GM21360 (cell line): ENCODE results near the gene SMCHD1.
"Not testable (repeated sequence)": the region's sequence is repeated elsewhere in the genome, so short reads cannot be mapped to it uniquely, and the experiment has no call there.

ENCODE experiments used
- ATAC-seq: cut with Tn5 transposase; IDR thresholded peaks from one replicate; pipeline ENCODE4 v1.9.1; 2021; ENCODE audit warnings: mild to moderate bottlenecking, moderate library complexity; ENCODE audit not compliant: unreplicated experiment

Gene SMCHD1

GRCh38 chr18:2656981-2657512, 1.5 kb downstream of the SMCHD1 start:
- no peak for ATAC-seq

- no peak for ATAC-seq
Measured at GRCh38 chr18:2657788-2658458, 2.4 kb downstream of the SMCHD1 start.

DNA sequence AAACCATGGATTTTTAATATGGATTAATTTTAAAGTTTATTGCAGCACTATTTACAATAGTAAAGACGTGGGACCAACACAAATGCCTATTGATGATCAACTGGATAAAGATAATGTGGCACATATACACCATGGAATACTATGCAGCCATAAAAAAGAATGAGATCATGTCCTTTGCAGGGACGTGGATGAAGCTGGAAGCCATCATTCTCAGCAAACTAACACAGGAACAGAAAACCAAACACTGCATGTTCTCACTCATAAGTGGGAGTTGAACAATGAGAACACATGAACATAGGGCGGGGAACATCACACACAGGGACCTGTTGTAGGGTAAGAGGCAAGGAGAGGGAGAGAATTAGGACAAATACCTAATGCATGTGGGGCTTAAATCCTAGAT, 5.3 kb downstream of the SMCHD1 start:
- ATAC-seq = not testable (repeated sequence)

DNA sequence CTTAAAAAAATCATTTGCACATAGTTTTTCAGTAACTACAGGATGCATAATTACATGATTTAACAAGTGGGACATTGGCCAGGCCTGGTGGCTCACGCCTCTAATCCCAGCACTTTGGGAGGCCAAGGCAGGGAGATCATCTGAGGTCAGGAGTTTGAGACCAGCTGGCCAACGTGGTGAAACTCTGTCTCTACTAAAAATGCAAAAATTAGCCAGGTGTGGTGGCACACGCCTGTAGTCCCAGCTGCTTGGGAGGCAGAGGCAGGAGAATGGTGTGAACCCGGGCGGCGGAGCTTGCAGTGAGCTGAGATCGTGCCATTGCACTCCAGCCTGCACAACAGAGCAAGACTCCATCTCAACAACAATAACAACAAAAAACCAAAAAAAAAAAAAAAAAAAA, 6.8 kb downstream of the SMCHD1 start:
- ATAC-seq = not testable (repeated sequence)

DNA sequence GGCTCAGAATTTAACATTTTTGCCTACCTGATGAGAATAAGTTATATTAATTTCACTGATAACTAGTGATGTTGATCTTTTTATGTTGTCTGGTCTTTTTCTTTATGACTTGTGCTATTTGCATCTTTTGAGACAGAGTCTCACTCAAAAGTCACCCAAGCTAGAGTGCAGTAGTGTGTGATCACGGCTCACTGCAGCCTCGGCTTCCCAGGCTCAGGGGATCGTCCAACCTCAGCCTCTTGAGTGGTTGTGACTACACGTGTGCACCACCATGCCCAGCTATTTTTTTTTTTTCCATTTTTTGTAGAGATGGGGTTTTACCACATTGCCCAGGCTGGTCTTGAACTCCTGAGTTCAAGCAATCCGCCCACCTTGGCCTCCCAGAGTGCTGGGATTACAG, 7.5 kb downstream of the SMCHD1 start:
- no peak for ATAC-seq

GRCh38 chr18:2672410-2672809, 16.9 kb downstream of the SMCHD1 start:
- no peak for ATAC-seq

DNA sequence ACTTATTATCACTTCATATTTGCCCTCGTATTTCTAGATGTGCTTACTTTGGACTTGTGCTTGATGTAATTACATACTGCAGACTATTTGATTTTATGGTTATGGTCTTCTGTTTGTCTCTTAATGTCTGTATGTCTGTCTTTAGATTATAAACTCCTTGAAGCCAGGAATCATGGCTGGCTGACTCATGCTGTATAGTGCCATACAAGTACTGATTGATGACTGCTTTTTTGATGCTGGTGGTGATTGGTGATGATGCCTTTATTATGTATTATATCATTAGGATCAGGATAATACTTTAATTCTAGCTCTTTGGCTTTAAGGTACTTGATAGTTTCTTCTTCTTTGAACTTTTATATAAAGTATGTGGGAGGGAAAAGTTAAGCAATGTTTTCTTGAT, 17.3 kb downstream of the SMCHD1 start:
- no peak for ATAC-seq

- not testable (repeated sequence) for ATAC-seq
Measured at GRCh38 chr18:2678933-2679332, 23.4 kb downstream of the SMCHD1 start.

DNA sequence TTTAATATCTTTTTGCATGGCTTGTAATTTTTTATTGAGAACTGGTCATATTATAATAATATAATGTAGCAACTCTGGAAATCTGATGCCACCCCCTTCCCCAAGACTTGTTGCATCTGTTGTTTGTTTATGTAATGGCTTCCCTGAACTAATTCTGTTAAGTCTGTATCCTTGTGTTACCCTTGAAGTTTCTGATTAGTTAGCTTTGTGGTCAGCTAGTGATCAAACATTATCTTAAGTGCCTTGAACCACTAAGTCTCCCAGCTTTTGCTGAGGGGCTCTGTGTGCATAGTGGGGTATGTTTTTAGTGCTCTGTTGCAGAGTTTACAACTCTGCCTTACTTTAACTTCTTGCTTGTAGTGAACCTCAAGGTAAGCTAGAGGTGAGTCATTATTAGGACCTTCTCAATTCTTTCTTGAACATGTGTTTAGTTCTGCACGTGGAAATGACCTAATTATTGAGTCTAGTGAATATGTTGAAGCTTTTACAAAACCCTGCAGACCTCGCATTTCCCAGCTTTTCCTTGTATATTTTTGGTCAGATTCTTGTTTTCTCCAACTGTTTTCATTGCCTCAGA, 24.8 kb downstream of the SMCHD1 start:
- no peak for ATAC-seq

DNA sequence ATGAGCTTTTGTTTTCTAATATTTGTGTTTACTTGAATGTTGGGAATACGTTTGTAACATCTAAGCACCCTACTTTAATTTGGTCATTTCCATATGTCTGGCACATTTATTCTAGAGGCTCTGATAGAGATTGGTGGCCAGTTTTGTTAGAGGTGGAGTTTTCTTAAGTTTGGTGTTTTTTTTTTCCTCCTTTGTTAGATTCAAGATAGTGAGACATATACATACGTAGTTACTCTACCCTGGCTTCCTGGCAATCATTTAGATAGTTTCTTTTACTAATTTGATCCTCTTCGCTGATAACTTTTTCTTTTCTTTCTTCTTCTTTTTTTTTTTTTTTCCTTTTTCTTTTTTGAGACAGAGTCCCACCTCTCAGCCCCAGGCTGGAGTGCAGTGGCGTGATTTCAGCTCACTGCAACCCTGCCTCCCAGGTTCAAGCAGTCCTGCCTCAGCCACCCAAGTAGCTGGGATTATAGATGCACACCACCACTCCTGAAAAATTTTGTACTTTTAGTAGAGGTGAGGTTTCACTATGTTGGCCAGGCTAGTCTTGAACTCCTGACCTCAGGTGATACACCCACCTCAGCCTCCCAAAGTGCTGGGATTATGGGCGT, 26.6 kb downstream of the SMCHD1 start:
- no peak for ATAC-seq

DNA sequence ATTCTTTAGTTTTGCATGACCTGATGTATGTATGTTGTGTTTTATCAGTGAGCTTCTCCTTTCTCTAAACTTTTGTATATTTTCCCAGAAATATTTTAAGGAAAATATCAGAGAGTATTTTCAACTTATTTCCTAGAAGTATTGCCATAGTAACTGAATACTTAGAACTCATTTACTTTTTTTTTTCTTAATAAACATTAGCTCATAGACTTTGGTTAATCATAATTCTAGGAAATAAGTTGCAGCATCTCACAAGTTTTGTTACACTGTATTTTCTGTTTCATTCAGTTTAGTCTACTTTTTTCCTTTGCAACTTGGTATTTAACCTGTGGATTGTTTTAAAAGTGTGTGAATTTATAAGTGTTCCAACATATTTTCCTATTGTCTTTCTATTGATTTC, 27.5 kb downstream of the SMCHD1 start:
- ATAC-seq = no peak

GRCh38 chr18:2686349-2686968, 30.9 kb downstream of the SMCHD1 start:
- ATAC-seq = no peak

- no peak for ATAC-seq
Measured at GRCh38 chr18:2687390-2688001, 32.0 kb downstream of the SMCHD1 start.

- no peak for ATAC-seq
Measured at GRCh38 chr18:2692508-2692907, 37.0 kb downstream of the SMCHD1 start.

- no peak for ATAC-seq
Measured at GRCh38 chr18:2697184-2697583, 41.7 kb downstream of the SMCHD1 start.

GRCh38 chr18:2699001-2699400, 43.5 kb downstream of the SMCHD1 start:
- no peak for ATAC-seq

- no peak for ATAC-seq
Measured at GRCh38 chr18:2704541-2704940, 49.0 kb downstream of the SMCHD1 start.

- ATAC-seq = no peak
Measured at GRCh38 chr18:2706903-2707302, 51.4 kb downstream of the SMCHD1 start.

DNA sequence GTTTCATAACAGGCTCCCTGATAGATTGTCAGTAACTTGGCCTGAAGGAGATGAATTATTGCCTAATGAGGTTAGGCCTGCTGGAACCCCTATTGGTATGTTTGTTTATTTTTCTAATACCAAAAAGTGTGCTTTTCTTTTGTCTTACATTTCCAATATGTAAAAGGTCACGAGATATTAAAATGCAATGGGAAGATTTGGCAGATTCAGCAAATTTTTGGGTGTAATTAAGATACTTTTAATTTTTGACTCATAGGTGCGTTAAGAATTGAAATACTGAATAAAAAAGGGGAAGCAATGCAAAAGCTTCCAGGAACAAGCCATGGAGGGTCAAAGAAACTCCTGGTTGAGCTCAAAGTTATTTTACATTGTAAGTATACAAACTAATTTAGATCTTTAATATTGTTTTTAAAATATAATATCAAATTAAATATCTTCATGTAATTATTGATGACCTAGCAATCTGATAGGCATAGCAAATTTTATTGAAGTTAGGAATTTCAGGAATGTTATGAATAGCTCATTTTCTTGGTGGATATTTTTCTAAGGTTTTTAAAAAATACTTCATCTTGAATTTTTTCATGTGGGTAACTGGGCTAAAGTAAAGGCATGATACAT, 52.1 kb downstream of the SMCHD1 start:
- no peak for ATAC-seq

DNA sequence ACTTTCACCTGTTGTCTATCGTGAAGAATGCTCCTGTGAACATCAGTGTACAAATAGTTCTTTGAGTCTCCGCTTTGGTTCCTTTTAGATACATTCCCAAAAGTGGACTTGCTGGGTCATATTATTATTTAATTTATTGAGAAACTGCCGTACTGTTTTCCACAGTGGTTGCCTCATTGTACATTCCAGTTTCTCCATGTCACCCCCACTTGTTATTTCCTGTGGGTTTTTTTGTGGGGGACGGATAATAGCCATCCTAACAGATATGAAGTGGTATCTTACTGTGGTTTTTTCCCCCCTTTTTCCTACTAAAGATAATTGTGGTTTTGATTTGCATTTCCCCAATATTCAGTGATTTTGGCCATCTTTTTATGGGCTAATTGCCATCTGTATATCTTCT, 53.8 kb downstream of the SMCHD1 start:
- ATAC-seq = no peak

- no peak for ATAC-seq
Measured at GRCh38 chr18:2714140-2714539, 58.6 kb downstream of the SMCHD1 start.
